PC-9 (cell line): ENCODE results near the gene ARHGAP45. TPM values are rescaled to one million over a fixed set of nuclear protein-coding genes. Genes with fewer than 3 reads are reported as not detected.

Experiments used
- BruUV-seq: library from RNA; stranded (reverse); fragments of 400-500 nt; replicated peaks from 2 replicates; lab custom pipeline; 2021; lab: Mats Ljungman, UMichigan
- CTCF ChIA-PET: fragments of 300-600 bp; sonication (Branson Sonifier 250); formaldehyde crosslinking; loops from one replicate; lab custom pipeline; 2022; ENCODE audit warnings: antibody characterized with exemption; lab: Charles Lee
- POLR2A ChIA-PET: fragments of 300-600 bp; sonication (Branson Sonifier 250); formaldehyde crosslinking; loops from one replicate; lab custom pipeline; 2022; ENCODE audit warnings: antibody characterized with exemption; ENCODE audit not compliant: unreplicated experiment; lab: Charles Lee
- DNase-seq, 2 experiments: peaks; one replicate each; pipeline versions ENCODE4 v3.0.0 to v3.0.0-alpha.2; 2015 to 2022; ENCODE audit warnings: mixed read lengths in 1 of 2
- H2AFZ ChIP-seq: fragments of 200-600 bp; sonication (generic); 2 replicates; pipeline ENCODE4 v1.8.1; 2017; ENCODE audit warnings: antibody characterized with exemption
- H3F3A ChIP-seq: fragments of 200-600 bp; sonication (generic); 2 replicates; pipeline ENCODE4 v1.8.1; 2017; ENCODE audit warnings: antibody characterized with exemption, mild to moderate bottlenecking, low read depth; ENCODE audit not compliant: insufficient read depth
- H3K27ac ChIP-seq: fragments of 200-600 bp; sonication (generic); 2 replicates; pipeline ENCODE4 v1.6.1; 2016; ENCODE audit warnings: mixed run types
- H3K27me3 ChIP-seq: fragments of 200-600 bp; sonication (generic); 2 replicates; pipeline ENCODE4 v1.6.1; 2016; ENCODE audit warnings: low read depth, mixed run types; ENCODE audit not compliant: insufficient read depth
- H3K36me3 ChIP-seq: fragments of 200-600 bp; sonication (generic); 2 replicates; pipeline ENCODE4 v1.6.1; 2016; ENCODE audit warnings: low read depth, mixed run types
- H3K4me1 ChIP-seq: fragments of 200-600 bp; sonication (generic); replicated peaks from 2 replicates; pipeline ENCODE4 v1.6.1; 2016; ENCODE audit warnings: mixed run types; ENCODE audit not compliant: insufficient read depth
- H3K4me2 ChIP-seq: fragments of 200-600 bp; sonication (generic); 2 replicates; pipeline ENCODE4 v1.6.1; 2017; ENCODE audit warnings: mixed run types
- H3K4me3 ChIP-seq: fragments of 200-600 bp; sonication (generic); 2 replicates; pipeline ENCODE4 v1.6.1; 2016; ENCODE audit warnings: mixed run types
- H3K79me2 ChIP-seq: fragments of 200-600 bp; sonication (generic); 2 replicates; pipeline ENCODE4 v1.6.1; 2017; ENCODE audit warnings: low read depth, mixed run types
- H3K9me2 ChIP-seq: fragments of 200-600 bp; sonication (generic); 2 replicates; pipeline ENCODE4 v1.8.1; 2017; ENCODE audit warnings: mild to moderate bottlenecking; ENCODE audit not compliant: insufficient read depth
- H3K9me3 ChIP-seq: fragments of 200-600 bp; sonication (generic); 2 replicates; pipeline ENCODE4 v1.8.1; 2016; ENCODE audit warnings: low read depth; ENCODE audit not compliant: insufficient read depth
- H4K20me1 ChIP-seq: fragments of 200-600 bp; sonication (generic); 2 replicates; pipeline ENCODE4 v1.8.1; 2017; ENCODE audit not compliant: insufficient read depth
- EZH2 ChIP-seq: fragments of 200-600 bp; sonication (generic); IDR thresholded peaks from 2 replicates; pipeline ENCODE4 v1.8.0; 2017; ENCODE audit warnings: antibody characterized with exemption, low read depth
- intact Hi-C: fragments of 100-400 bp; cut with micrococcal nuclease; formaldehyde crosslinking; loops from one replicate; pipeline ENCODE4 v1.10.0; 2022; ENCODE audit not compliant: unreplicated experiment
- total RNA-seq: library from RNA; stranded (reverse); gene quantifications from 2 replicates; pipeline ENCODE4 v1.2.3, GENCODE V29; 2021
- TF ChIP-seq, protein P1 (sequence below): fragments of 200-600 bp; sonication (generic); conservative IDR thresholded peaks from 2 replicates; pipeline ENCODE4 v1.6.1; 2017; ENCODE audit warnings: mixed run types, antibody characterized with exemption, mild to moderate bottlenecking, moderate library complexity

The ARHGAP45 gene
- total RNA-seq, 1 experiment from 2014 or later, result 20.2 TPM

DNA sequence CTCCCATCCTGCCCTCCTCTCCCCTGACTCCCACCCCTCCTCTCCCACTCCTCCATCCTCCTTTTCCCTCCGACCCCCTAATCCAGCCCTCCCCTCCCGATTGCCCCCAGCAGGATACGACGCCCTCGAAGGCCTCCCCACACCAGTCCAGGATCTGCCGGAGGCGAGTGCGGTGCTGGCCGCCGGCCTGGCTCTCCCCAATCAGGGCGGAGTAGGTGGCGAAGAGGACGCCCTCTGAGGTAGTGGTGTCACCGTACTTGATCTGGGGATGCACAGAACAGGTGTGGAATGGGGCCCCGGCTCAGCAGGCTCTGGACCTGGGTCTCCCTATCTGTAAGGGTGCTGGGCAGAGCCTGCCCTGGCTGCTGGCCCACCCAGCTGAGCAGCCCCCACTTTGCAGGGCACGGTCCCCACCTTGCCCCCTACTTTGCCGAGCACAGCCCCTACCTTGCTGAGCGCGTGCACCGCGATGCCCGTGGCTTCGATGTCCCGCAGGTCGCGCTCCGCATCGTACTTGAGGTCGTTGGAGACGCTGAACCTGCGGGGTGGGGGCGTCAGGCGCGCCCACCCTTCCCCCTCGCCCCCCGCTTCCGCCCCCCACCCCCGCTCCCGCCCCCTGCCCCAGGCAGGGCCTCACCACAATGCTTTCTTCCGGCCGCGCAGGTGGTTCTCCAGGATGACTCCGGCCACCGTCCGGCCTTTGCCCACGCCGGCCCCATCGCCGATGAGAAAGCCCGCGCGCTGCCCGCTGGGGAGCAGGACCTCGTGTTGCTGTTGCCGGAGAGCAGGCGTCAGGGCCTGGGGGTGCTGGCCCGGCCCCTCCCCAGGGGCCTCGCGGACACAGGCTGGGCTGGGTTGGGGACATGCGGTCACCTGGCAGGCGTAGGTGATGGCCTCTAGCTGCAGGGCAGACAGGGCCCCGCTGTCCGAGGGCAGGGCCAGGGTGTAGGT is 55.3 kb downstream of the ARHGAP45 start:
- Histone ChIP-seq H3K9me2 (no peaks in the 10 kb centered on the region), H2AFZ (no peak overlapping the region)

DNA sequence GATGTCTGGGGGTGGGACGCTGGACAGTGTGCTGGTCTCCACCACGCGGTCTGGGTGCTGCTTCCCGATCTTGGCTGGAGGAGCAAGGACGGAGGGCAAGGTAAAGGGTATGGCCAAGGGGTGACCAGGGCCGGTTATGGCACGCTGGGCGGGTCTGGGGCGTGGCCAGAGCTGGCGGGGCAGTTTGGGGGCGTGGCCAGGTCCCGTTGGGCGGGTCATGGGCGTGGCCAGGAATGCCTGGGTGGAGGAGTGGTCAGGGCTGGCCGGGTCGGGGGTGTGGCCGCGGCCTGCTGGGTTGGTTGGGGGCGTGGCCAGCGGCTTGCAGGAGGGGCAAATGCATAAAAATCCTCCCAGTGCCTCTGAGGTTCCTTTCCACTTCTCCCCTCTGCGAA is 56.0 kb downstream of the ARHGAP45 start:
- Histone ChIP-seq H3K36me3 (peaks cover 7% of the 10 kb centered on the region; the same call in 1 of the 2 replicates), H3K9me3 (no peaks in the 10 kb centered on the region), H3K4me1 (no peaks in the 10 kb centered on the region), H3K79me2 (no peaks in the 10 kb centered on the region), H4K20me1 (peaks cover 28% of the 10 kb centered on the region), H2AFZ (no peak overlapping the region), H3K27ac (no peak overlapping the region), H3K4me2 (no peak overlapping the region), H3K27me3 (no peaks in the 10 kb centered on the region), H3K4me3 (no peak overlapping the region), H3K9me2 (no peaks in the 10 kb centered on the region), H3F3A (peaks cover 61% of the 10 kb centered on the region; the same call in 1 of the 2 replicates)
- no TSS peak for BruUV-seq
- POLR2A ChIA-PET, result no interaction called here
- CTCF ChIA-PET, result no interaction called here
- DNase-seq, result peak; percentile 52 to 91
- intact Hi-C loops, result no loop called here
- TF ChIP-seq, protein P1, sequence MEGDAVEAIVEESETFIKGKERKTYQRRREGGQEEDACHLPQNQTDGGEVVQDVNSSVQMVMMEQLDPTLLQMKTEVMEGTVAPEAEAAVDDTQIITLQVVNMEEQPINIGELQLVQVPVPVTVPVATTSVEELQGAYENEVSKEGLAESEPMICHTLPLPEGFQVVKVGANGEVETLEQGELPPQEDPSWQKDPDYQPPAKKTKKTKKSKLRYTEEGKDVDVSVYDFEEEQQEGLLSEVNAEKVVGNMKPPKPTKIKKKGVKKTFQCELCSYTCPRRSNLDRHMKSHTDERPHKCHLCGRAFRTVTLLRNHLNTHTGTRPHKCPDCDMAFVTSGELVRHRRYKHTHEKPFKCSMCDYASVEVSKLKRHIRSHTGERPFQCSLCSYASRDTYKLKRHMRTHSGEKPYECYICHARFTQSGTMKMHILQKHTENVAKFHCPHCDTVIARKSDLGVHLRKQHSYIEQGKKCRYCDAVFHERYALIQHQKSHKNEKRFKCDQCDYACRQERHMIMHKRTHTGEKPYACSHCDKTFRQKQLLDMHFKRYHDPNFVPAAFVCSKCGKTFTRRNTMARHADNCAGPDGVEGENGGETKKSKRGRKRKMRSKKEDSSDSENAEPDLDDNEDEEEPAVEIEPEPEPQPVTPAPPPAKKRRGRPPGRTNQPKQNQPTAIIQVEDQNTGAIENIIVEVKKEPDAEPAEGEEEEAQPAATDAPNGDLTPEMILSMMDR, result no peak
- TF ChIP-seq EZH2, result no peak

More for the DNA sequence above, 55.3 kb downstream of the ARHGAP45 start:
- CTCF ChIA-PET, result no interaction called here
- H3K27me3 ChIP-seq, result no peaks in the 10 kb centered on the region
- intact Hi-C loops, result no loop called here
- no peaks in the 10 kb centered on the region for H3K9me3 ChIP-seq
- H3K36me3 ChIP-seq, result peaks cover 7% of the 10 kb centered on the region; the same call in 1 of the 2 replicates
- DNase-seq, result no peak
- H3K4me2 ChIP-seq, result no peak overlapping the region
- no peak overlapping the region for H3K27ac ChIP-seq
- POLR2A ChIA-PET, result no interaction called here
- peaks cover 54% of the 10 kb centered on the region; the same call in 1 of the 2 replicates for H3F3A ChIP-seq
- no peaks in the 10 kb centered on the region for H3K4me1 ChIP-seq
- no peak overlapping the region for H3K4me3 ChIP-seq
- peaks cover 26% of the 10 kb centered on the region for H4K20me1 ChIP-seq
- no TSS peak for BruUV-seq
- TF ChIP-seq, protein P1, result no peak
- no peak for TF ChIP-seq EZH2
- no peaks in the 10 kb centered on the region for H3K79me2 ChIP-seq

DNA sequence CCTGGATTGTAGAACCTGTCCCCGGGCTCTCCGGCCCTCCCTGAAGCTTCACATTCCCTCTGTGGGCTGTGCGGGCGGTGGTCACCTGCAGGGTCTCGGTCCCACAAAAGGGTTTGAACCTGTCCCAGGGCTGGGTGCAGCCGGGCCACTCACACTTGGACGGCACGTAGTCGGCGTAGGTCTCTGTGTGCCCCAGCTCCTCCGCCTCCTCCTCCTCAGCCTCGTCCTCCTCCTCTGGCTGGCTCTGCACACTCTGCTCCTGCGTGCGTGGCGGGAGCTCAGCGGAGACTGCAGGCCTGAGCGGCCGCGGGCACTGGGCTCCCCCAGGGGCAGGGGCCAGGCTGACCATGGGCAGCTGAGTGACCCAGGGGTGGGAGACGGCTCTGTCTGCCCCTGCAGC is 56.4 kb downstream of the ARHGAP45 start:
- Histone ChIP-seq H3F3A (peaks cover 64% of the 10 kb centered on the region; the same call in 1 of the 2 replicates), H3K27me3 (no peaks in the 10 kb centered on the region), H3K4me2 (no peak overlapping the region), H3K27ac (no peak overlapping the region), H3K9me2 (no peaks in the 10 kb centered on the region), H3K4me3 (no peak overlapping the region), H3K9me3 (no peaks in the 10 kb centered on the region), H4K20me1 (peaks cover 32% of the 10 kb centered on the region), H2AFZ (no peak overlapping the region), H3K4me1 (no peaks in the 10 kb centered on the region), H3K79me2 (no peaks in the 10 kb centered on the region), H3K36me3 (peaks cover 7% of the 10 kb centered on the region; the same call in 1 of the 2 replicates)
- intact Hi-C loops, result no loop called here
- ChIA-PET POLR2A (no interaction called here), CTCF (no interaction called here)
- DNase-seq, result no peak
- no TSS peak for BruUV-seq
- TF ChIP-seq, protein P1, result no peak
- TF ChIP-seq EZH2, result no peak
